HL-60 (cell line): Measurements from ENCODE around the gene TCTN1.

Source experiments
- DNase-seq, 2 experiments: peaks; one replicate each; pipeline ENCODE4 v3.0.0-alpha.2; 2010 to 2020; ENCODE audit warnings: low read depth in 1 of 2, low spot score in 1 of 2
- H3K27ac ChIP-seq: fragments of 250-450 bp; sonication (Bioruptor Pico); replicated peaks from 2 replicates; pipeline ENCODE4 v1.5.1; 2020; ENCODE audit warnings: mild to moderate bottlenecking, moderate library complexity
- H3K27me3 ChIP-seq: fragments of 250-450 bp; sonication (Bioruptor Pico); 2 replicates; pipeline ENCODE4 v1.5.1; 2021; ENCODE audit warnings: mild to moderate bottlenecking, moderate library complexity; ENCODE audit not compliant: insufficient read depth, poor library complexity, severe bottlenecking
- H3K4me3 ChIP-seq: replicated peaks from 2 replicates; pipeline ENCODE4 v1.5.1; 2011; ENCODE audit warnings: mild to moderate bottlenecking, control low read depth, low read length; ENCODE audit not compliant: insufficient read depth
- CTCF ChIP-seq: IDR thresholded peaks from one replicate; pipeline ENCODE4 v1.5.1; 2011; ENCODE audit warnings: low read length, control low read depth, inconsistent platforms; ENCODE audit not compliant: insufficient read depth
- GABPA ChIP-seq: IDR thresholded peaks from 2 replicates; pipeline ENCODE4 v1.6.1; 2012; ENCODE audit warnings: low read depth
- POLR2AphosphoS5 ChIP-seq: IDR thresholded peaks from 2 replicates; pipeline ENCODE4 v1.6.1; 2012; ENCODE audit warnings: low read depth
- REST ChIP-seq: IDR thresholded peaks from 2 replicates; pipeline ENCODE4 v1.6.1; 2012; ENCODE audit warnings: low read depth; ENCODE audit not compliant: insufficient replicate concordance
- SPI1 ChIP-seq: IDR thresholded peaks from 2 replicates; pipeline ENCODE4 v1.6.1; 2012; ENCODE audit warnings: low read depth, mild to moderate bottlenecking, borderline replicate concordance
- long read RNA-seq: library from polyadenylated mRNA; unstranded; transcript quantifications from one replicate; pipeline ENCODE4 v2.0.0, GENCODE V29; 2020

TCTN1 gene
- long read RNA-seq, transcript TCTN1-225 (15 exons, 2,309 nt) = major isoform, 9 of 36 reads
- long read RNA-seq, partial matches to known transcripts = 3 of 36 reads
- long read RNA-seq, other reads (novel, unspliced or antisense) = 22 of 36 reads

- TF ChIP-seq POLR2AphosphoS5 = no peak
- no peak for TF ChIP-seq GABPA
- TF ChIP-seq SPI1 = no peak
- peak; percentile 17 for TF ChIP-seq REST
- TF ChIP-seq CTCF = no peak
- Histone ChIP-seq H3K27me3 (no peaks in the 10 kb centered on the region), H3K4me3 (peak within 1 kb of the TSS; percentile 69), H3K27ac (peak within 1 kb of the TSS; percentile 56)
- DNase-seq = peak; percentile 92 to 98
These were observed at the start of gene TCTN1 for GRCh38 chr12:110613771-110614684. Gene TCTN1, plus strand, starts transcription at chr12:110614129. Its CDS starts 54 bp downstream, at chr12:110614183.

- H3K27me3 ChIP-seq = no peaks in the 10 kb centered on the region
- H3K4me3 ChIP-seq = no peak overlapping the region
- no peak for DNase-seq
- TF ChIP-seq POLR2AphosphoS5 (no peak), SPI1 (no peak), GABPA (no peak), REST (no peak), CTCF (no peak)
- no peak overlapping the region for H3K27ac ChIP-seq
These were observed 49.4 kb upstream of the TCTN1 start for GRCh38 chr12:110564471-110564991.

GRCh38 chr12:110565894-110566871, 47.7 kb upstream of the TCTN1 start:
- Histone ChIP-seq H3K4me3 (no peak overlapping the region), H3K27ac (no peak overlapping the region), H3K27me3 (no peaks in the 10 kb centered on the region)
- TF ChIP-seq SPI1 (no peak), CTCF (no peak), GABPA (no peak), POLR2AphosphoS5 (no peak), REST (no peak)
- DNase-seq = no peak
